Suprapubic skin (tissue), 3 donors: ENCODE data around the gene C11orf86.
A peak's percentile ranks its signal among the peaks of the same experiment; 100 is the strongest.

Experiments used
- POLR2AphosphoS5 ChIP-seq, 3 donors: sonication (generic); formaldehyde crosslinking; IDR thresholded peaks; one replicate each; pipeline ENCODE4 v1.6.1; 2017; ENCODE audit warnings: antibody characterized with exemption in 3 of 3
- TF ChIP-seq, protein P1 (sequence below), 2 donors: fragments of 200-600 bp in 1 of 2; fragments of 450-650 bp in 1 of 2; sonication (generic) in 1 of 2; IDR thresholded peaks; one replicate each; pipeline ENCODE4 v1.5.1; 2016 to 2019; ENCODE audit warnings: antibody characterized with exemption in 2 of 2, mild to moderate bottlenecking in 1 of 2, moderate library complexity in 1 of 2

DNA sequence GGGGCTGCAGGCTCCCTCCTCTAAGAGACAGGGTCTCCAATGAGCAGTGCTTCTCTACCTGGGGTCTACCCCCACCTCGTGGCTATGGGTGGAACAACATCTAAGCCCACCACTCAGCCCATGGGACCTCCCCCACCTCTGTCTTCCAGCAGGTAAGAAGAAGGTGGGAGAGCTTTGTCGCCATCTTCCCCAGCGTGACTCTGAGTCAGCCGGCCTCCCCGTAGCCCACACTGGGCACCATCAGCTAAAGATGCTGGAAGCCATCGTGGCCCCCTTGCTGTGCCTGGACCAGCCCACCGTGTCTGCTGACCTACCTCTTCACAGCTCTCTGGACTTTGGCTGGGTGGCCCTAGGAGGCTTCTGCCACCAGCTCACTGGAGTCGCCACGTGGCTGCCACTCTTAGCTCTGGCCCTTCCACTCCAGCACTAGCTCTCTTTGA is 944 bp downstream of the C11orf86 start:
- TF ChIP-seq POLR2AphosphoS5 (IDR thresholded peaks at IDR 0.05), result no peak
- TF ChIP-seq, protein P1, sequence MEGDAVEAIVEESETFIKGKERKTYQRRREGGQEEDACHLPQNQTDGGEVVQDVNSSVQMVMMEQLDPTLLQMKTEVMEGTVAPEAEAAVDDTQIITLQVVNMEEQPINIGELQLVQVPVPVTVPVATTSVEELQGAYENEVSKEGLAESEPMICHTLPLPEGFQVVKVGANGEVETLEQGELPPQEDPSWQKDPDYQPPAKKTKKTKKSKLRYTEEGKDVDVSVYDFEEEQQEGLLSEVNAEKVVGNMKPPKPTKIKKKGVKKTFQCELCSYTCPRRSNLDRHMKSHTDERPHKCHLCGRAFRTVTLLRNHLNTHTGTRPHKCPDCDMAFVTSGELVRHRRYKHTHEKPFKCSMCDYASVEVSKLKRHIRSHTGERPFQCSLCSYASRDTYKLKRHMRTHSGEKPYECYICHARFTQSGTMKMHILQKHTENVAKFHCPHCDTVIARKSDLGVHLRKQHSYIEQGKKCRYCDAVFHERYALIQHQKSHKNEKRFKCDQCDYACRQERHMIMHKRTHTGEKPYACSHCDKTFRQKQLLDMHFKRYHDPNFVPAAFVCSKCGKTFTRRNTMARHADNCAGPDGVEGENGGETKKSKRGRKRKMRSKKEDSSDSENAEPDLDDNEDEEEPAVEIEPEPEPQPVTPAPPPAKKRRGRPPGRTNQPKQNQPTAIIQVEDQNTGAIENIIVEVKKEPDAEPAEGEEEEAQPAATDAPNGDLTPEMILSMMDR (IDR thresholded peaks at IDR 0.05), result peak in 1 of 2 donors; percentile 26
